ENCODE measurements around the gene LOC128125822.

The LOC128125822 gene

DNA sequence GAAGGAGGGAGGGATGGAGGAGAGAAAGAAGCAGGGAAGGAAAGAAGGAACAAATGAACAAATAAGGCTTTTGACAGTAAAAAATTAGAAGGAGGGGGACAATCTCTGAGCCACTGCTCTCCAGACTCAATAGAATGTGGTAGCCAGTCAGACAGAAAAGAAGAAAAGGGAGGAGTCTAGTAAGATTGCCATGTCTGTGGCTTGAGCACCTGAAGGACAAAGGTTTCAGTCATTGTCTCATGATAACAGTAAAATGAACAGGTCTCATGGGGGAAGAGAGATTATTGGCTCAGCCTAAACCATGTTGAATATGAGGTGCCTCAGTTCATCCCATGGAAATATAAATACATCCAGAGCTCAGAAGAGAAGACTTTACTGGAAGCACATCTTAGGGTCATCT lies 14.0 kb upstream of the LOC128125822 start:
- no peak for DNase-seq

DNA sequence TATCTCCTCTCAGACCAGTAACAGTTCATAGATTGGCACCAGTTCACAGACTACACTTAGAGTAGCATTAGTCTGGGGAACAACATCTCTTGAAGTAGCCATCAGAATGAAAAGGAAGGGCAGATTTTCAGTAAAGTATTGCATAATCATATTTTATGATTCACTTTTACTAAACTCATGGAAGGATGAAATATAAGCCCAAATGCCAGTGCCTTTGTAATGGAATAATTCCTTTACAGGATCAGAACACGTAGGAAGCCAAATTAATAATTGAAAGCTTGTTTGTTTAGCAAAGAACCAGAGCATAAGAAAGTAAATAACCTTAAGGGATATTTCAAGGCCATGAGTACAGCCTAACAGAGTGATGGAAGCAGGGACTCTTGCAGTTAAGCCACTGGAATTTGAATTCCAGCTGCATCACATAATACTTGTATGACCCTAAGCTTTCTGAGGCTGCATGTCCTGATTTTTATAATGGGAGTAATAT lies 11.4 kb upstream of the LOC128125822 start:
- no peak for DNase-seq

DNA sequence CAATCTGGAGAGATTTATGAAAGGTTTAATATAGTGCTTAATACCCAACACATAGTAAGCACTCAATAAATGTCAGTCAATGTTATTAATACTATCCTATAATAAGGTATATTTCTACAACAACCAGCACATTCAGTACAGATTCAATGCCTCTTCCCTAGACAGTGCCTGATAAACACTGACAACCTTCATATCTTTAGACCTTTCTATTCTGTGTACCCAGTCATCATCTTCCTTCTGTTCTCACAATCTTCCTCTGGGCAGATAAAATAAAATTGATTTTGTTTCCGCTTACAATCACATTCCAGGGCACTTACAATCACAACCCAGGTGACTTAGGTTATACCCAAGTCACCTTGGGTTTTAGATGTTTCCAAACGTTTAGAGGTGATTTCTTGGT lies 11.0 kb upstream of the LOC128125822 start:
- DNase-seq: no peak

DNA sequence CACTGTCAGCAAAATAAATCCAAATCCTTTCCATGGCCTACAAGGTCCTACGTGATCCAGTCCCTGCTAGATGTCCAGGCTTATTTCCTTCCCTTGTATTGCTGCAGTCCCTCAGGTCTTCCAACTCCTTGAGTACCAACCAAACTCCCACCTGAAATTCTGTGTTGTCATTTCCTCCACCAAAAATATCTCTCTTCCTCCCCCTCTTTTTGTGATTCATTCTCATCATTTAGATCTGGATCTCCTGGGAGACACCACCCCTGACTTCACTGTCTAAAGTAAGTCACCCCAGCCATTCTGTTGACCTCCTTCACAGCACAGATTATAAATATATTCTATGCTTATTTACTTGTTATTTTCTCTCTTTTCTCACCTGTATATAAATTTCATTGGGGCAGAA lies 9.0 kb upstream of the LOC128125822 start:
- no peak for DNase-seq

DNA sequence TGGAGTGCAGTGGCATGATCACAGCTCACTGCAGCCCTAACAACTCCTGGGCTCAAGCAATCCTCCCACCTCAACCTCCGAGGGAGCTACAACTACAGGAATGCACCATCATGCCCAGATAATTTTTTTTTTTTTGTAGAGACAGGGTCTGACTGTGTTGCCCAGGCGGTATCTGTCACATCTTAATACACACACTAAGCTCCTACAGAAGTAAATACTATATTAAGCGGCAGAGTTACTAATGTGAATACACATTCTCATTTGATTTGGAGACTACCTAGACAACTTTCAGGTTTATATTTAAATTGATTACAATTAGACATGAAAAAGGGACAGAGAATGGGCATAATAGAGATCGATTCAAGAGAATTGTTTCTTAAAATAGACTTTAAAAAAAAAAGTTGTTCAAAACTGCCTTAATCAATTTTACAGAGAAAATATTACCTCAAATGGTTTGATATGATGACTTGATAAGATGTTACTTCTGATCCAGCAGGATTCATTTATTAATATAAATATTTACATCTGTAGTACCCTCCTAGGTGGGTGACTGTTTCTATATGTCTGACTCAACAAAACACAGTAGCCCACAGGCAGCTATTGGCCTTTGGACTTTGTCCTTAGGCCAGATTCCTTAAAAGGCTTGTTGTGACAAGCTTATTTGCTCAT lies 7.1 kb upstream of the LOC128125822 start:
- no peak for DNase-seq

DNA sequence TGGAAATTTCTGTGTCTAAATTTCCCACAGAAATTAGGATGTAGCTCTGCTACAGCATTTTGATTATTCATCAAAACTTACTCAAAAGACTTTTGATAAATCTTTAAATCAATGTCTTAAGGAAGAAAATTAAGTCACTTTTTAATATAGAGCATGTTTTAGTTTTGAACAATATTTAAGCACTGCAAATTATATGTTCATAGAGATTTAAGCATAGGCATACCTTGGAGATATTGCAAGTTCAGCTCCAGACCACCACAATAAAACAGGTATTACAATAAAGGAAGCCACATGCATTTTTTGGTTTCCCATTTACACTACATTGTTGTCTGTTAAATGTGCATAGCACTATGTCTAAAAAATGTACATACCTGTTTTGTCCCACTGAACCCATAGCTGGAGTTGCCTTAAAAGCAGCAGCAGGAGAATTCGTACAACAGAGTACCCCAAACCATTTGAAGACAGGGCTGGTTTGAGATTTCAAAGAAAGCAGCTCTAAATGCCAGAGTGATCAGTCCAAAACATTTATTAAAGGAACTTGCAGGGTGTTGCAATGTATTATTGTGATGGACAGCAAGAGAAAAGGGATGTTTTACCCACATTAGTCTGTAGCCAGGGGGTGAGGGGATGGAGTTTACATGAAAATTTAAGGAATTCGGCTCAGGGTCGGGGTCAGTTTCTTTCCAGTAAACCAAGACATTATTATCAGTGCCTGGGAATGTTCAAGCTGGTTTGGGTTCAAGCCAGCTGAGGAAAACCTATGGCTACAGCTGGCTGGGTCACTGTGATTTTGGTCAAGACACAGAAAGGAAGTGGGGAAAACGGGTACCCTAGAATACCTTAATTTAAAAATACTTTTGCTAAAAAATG lies 6.3 kb upstream of the LOC128125822 start:
- DNase-seq: no peak

DNA sequence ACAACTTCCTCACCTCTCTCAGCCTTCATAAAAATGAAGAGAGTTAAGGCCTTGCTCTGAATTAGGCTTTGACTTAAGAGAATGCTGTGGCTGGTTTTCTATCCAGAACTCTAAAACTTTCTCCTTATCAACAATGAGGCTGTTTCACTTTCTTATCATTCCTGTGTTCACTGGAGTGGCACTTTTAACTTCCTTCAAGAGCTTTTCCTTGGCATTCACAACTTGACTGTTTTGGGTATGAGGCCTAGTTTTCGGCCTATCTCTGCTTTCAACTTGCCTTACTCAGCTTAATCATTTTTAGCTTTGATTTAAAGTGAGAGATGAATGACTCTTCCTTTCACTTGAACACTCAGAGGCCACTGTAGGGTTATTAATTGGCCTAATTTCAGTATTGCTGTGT lies 4.3 kb upstream of the LOC128125822 start:
- no peak for DNase-seq

DNA sequence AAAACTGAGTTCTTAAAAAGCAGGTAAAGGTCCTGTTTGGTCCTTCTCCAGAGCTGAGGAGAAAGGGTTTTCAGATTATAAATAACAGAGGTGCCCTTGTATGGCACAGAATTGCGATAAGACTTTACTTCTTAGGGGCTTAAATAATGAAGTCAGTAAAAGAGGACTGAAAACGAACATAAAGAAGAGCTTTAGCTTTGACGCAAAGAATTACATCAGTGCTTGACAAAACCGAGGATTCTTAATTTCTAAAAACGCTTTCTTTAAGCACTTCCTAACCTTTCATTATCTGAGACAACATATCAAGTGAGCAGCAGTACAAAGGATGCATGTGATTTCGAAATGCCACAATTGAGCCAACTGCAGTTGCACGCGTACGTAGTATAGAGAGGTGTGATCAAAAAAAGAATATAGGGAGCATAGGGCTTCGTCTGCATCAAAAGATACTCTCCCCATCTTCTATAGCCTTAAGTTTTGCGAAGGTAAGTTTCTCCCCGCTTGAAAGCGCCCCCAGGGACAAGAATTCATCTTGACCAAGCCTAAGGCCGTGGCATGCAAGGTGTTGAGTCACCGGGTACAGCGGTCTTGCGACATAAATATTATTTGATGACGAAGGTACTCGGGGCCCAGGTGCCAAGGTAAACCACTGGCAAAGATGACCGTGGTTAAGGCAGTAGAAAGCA lies 778 bp upstream of the LOC128125822 start:
- DNase-seq: no peak

DNA sequence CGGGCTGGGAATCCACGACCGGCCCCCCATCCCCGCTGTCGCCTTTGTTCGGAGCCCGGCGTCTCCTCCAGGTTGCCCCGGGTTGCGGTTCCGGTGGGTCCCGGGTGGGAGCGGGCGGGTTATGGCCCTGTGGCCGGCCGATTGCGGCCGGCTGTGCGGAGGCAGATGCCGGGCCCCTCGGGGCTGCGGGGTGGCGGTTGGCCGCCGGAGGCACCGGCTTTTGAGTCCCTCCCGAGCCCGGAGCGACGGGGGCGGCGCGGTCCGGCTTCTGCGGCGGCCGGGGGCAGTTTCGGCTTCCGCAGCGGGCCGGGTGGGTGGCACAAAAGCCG lies 431 bp downstream of the LOC128125822 start:
- no peak for DNase-seq

DNA sequence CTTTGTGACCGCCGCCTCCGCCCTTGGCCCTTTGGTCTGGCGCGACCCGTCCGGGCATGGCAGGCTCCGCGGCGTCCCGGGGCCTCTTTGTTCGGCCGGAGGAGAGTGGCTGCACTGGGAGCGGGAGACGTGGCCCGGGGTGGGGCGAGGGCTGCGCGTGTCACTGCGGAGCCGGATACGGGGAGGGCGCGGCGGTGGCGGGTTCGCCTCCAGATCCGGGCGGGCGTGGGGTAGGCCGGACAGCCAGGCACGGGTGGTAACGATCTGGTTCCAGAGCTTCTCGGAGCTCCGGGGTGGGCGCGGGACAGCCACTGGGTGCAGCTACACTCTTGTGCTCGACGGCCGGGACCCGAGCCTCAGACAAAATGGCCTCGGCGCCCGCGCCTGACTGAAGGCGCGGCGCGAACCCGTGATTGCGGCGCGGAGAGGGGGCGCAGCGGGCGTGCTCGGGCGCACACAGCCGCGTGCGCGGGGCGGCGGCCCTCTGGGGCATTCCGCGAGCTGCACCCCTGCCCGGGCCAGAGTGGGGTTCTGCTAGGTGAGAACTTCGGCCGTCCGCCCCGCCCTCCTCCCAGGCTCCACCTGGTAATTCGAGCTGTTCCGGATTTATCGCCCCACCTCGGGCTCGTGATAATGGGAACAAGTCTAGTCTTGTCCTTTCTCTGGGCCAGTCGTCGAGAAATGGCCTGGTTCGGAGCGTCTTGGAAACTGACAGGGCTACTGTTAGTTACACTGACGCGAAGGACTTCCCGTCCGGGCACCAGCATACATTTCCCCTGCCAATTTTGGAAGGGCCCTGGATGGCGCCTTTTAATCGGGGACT lies 1.0 kb downstream of the LOC128125822 start:
- peak; percentile 74 for DNase-seq

DNA sequence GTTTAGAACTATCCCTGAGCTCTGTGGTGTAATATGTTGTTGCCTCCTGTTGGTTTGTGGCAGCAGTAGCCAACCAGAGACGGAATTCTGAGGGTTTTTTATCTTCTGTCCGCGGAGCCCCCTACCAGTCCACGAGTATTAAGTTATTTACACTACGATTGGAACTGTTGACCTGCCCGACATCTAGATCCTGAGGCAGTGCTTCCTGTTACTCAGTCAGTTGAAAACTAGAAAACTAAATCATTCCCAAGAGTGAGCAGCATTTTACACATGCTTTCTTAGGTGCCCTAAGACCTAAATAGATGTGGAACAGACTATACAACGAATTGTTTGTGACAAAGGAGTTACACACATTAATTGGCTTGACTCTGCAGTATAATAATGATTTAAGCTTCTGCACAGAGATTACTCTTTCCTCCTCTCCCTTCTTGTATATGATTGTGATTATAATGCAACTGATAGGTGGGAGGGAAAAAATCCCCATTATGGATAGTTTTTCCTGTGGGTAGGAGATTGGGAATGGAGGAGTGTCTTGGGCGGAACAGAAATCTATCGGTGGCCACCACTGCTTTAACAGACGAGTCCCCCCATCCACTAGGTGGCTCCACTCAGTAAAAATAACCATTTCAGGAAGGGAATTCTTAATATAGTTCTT lies 1.7 kb downstream of the LOC128125822 start:
- peak; percentile 64 for DNase-seq

DNA sequence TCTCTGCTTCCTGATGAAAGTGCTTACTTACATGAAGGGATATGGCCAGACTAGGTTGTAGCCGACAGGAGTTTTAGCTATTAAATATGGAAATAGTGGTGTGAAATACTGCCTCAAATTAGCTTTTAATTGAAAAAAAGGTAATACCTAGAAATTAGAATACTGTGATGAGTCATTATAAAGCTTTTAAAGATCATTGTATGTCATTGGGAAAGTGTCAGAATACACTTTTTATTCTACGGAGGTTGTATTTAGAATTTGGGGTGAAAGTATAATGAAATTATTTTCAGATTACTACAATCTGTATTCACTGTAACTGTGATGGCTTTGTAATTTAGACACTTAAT lies 2.2 kb downstream of the LOC128125822 start:
- DNase-seq: no peak

DNA sequence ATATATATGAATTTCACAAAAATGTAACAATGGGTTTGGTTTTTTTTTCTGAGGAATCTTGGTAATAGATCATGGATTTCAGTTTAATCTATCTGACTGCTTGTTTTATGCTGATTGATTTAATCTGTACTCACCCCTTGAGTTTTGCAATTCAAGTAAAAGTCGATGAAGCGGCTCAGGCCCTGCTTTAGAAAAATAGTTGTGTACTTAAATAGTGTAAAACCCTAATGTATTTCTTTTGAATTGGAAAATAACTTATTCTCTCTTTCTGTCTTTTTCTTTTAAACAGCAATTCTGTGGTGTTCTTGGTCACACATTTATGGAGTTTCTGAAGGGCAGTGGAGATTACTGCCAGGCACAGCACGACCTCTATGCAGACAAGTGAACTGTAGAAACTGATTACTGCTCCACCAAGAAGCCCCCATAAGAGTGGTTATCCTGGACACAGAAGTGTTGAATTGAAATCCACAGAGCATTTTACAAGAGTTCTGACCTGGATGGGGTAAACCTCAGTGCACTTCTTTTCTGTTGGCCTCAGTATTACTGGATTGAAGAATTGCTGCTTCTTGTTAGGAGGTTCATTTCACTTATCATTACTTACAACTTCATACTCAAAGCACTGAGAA lies 4.0 kb downstream of the LOC128125822 start:
- DNase-seq: no peak

DNA sequence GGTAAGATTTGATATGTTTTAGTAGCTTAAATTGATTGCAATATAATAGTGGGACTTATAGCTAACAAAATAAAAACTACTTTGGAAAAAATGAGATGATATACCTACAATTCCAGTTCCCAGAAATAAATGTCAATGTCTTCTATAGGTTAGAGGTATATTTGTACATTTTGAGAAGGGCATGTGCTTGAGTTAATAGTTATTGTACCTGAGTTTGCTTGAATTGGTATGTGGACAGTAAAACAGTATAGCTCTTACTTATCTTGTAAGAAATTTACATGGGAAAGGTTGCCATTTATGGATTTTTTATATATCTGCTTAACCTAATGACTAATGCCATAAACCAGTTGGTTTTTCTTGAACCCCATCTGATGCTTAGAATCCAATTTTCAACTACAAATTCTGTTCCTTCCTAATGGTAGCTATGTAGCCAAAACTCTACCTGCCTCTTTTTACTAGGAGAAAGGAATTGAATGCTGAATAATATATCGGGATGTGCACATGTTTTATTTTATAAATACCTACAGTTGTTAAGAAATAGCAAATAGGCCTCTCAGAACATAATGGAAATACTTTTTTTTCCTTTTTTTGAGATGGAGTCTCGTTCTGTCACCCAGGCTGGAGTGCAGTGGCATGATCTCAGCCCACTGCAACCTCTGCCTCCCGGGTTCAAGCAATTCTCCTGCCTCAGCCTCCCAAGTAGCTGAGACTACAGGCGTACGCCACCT lies 4.9 kb downstream of the LOC128125822 start:
- DNase-seq: no peak

DNA sequence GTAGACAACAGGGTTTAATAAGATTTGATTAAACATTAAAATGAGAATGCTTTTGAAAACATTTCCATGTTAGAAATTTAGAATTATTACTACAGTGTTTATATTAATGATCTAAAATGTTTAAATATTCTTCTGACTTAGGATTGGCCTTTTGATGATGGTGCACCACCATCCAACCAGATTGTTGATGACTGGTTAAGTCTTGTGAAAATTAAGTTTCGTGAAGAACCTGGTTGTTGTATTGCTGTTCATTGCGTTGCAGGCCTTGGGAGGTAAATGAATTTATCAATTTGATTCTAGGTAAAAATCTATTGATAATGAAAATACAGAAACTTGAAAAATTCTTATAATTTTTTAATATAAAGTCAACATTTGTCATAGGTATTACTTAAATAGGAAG lies 6.5 kb downstream of the LOC128125822 start:
- no peak for DNase-seq

DNA sequence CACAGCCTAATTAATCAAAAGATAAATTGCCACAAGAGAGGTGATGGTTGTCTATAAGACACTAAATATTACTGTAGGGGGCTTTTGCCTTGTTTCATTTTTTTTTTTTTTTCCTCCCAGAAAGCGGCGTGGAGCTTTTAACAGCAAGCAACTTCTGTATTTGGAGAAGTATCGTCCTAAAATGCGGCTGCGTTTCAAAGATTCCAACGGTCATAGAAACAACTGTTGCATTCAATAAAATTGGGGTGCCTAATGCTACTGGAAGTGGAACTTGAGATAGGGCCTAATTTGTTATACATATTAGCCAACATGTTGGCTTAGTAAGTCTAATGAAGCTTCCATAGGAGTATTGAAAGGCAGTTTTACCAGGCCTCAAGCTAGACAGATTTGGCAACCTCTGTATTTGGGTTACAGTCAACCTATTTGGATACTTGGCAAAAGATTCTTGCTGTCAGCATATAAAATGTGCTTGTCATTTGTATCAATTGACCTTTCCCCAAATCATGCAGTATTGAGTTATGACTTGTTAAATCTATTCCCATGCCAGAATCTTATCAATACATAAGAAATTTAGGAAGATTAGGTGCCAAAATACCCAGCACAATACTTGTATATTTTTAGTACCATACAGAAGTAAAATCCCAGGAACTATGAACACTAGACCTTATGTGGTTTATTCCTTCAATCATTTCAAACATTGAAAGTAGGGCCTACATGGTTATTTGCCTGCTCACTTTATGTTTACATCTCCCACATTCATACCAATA lies 7.8 kb downstream of the LOC128125822 start:
- DNase-seq: no peak

DNA sequence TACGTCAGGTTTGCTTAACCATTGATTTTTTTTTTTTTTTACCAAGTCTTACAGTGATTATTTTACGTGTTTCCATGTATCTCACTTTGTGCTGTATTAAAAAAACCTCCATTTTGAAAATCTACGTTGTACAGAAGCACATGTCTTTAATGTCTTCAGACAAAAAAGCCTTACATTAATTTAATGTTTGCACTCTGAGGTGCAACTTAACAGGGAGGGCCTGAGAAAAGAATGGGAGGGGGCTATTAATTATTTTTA lies 8.4 kb downstream of the LOC128125822 start:
- no peak for DNase-seq

DNA sequence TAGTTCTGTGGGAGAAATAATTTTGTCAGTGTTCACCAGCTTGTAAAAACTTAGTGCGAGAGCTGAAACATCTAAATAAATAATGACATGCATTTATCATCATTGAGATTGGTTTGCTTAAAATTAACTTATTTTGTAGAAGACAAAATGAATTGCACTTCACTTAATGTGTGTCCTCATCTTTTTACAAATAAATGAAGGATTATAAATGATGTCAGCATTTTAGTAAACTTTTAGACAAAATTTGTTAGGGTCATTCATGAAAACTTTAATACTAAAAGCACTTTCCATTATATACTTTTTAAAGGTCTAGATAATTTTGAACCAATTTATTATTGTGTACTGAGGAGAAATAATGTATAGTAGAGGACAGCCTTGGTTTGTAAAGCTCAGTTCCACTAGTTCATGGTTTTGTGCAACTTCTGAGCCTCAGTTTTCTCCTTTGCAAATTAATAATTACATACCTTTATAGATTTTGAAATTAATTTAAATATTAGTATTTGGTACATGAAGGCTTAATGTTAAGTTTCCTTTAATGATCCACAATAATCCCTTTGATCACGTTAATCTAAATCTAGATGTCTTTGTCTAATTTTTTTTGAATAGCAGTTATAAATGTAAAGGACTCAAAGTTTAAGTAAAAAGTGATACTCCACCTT lies 9.2 kb downstream of the LOC128125822 start:
- no peak for DNase-seq

DNA sequence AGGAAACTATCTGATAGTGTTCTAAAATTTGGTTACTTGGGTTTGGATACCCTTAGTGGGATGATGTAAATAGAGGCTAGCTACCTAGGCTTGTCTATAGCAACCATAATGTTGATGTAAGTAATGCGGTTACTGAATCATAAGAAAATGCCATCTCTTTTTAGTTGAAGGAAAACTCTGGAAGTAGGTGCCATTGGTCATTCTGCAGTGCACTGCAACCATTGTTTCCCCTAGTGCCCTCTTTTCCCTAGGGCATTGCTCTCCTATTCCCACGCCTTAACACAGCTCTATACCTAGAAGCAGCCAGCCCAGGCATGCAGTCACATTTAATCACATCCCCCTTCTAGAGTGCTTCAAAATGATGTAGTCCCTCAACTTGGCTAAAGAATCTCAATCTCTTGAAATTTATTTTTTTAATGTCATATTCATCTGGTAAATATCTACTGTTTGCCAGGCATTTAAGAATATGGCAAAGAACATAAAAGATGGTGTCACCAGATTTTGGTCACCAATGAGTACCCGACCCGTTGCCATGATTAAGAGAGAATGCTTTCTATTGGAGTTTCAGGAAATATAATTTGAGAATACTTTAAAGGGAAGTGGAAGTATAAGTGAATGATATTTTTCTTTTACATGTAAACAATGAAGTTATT lies 10.4 kb downstream of the LOC128125822 start:
- no peak for DNase-seq

DNA sequence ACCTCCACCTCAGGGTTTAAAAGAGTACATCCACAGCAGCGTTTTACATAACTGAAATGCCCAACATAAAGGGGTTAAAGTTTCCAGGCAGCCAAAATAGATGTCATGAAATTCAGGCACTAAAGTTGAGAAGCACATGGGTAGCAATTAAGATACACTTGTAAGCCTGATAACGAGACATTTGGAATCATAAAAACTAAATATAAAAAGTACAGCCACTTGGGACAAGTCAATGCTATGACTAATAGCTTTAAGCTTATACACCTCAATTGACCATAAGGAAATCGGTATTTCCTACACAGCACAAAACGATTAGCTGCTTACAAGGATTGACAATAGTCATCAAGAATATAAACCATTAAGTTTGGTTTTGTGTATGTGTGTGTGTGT lies 11.8 kb downstream of the LOC128125822 start:
- no peak for DNase-seq

Measured in dermis blood vessel endothelial cell (primary cell).